Transverse colon (tissue), 4 donors: ENCODE data around the gene DISC1. TPM values are rescaled to one million over a fixed set of nuclear protein-coding genes. Genes with fewer than 3 reads are reported as not detected.
"Not testable (repeated sequence)": the region's sequence is repeated elsewhere in the genome, so short reads cannot be mapped to it uniquely, and the experiment has no call there.

Experiments used
- DNase-seq: peaks from one replicate; pipeline ENCODE4 v3.0.0-alpha.2; 2019
- H3K27ac ChIP-seq, 4 donors: fragments of 200-600 bp; sonication (generic); 2 replicates each; pipeline ENCODE4 v1.5.1; 2016 to 2018; ENCODE audit warnings: inconsistent platforms in 4 of 4
- H3K27me3 ChIP-seq: fragments of 200-600 bp; sonication (generic); 2 replicates; pipeline ENCODE4 v1.5.1; 2017; ENCODE audit warnings: inconsistent platforms
- H3K36me3 ChIP-seq, 4 donors: fragments of 200-600 bp; sonication (generic); 2 replicates each; pipeline ENCODE4 v1.5.1; 2017 to 2019; ENCODE audit warnings: inconsistent platforms in 4 of 4
- H3K4me1 ChIP-seq, 4 donors: fragments of 200-600 bp; sonication (generic); 2 replicates each; pipeline ENCODE4 v1.5.1; 2017 to 2020; ENCODE audit warnings: inconsistent platforms in 4 of 4
- H3K4me3 ChIP-seq, 4 donors: fragments of 200-600 bp; sonication (generic); 1 replicate in 1 of 4; 2 replicates in 3 of 4; pipeline versions ENCODE4 v1.5.1 to v1.6.1; 2017 to 2019; ENCODE audit warnings: inconsistent platforms in 4 of 4
- H3K9me3 ChIP-seq, 2 donors: fragments of 200-600 bp; sonication (generic); 2 replicates each; pipeline ENCODE4 v1.5.1; 2017 to 2019; ENCODE audit warnings: inconsistent platforms in 2 of 2
- CTCF ChIP-seq, 5 experiments: fragments of 200-600 bp in 3 of 5; fragments of 450-650 bp in 2 of 5; sonication (generic) in 3 of 5; IDR thresholded peaks; 1 replicate in 2 of 5; 2 replicates in 3 of 5; pipeline ENCODE4 v1.5.1; 2016 to 2017; ENCODE audit warnings: antibody characterized with exemption in 5 of 5, inconsistent platforms in 3 of 5, mild to moderate bottlenecking in 2 of 5, moderate library complexity in 1 of 5
- EP300 ChIP-seq: sonication (generic); formaldehyde crosslinking; IDR thresholded peaks from one replicate; pipeline ENCODE4 v1.6.1; 2017; ENCODE audit warnings: antibody characterized with exemption, low read depth
- POLR2A ChIP-seq: fragments of 450-650 bp; IDR thresholded peaks from one replicate; pipeline ENCODE4 v1.6.1; 2016; ENCODE audit warnings: antibody characterized with exemption, mild to moderate bottlenecking, moderate library complexity
- POLR2AphosphoS5 ChIP-seq, 3 donors: sonication (generic); formaldehyde crosslinking; IDR thresholded peaks; one replicate each; pipeline ENCODE4 v1.6.1; 2016; ENCODE audit warnings: antibody characterized with exemption in 3 of 3
- WGBS, 2 donors: methylation state at CpG; one replicate each; pipeline ENCODE4 v1.1.5; 2018; ENCODE audit warnings: low coverage in 1 of 2; 5-methylcytosine and 5-hydroxymethylcytosine counted together
- in situ Hi-C, 4 donors: fragments of 200-750 bp; cut with MboI; loops; one replicate each; pipeline versions ENCODE4 v1.15.0 to v1.15.1; 2017; ENCODE audit warnings: low sequenced_read_pairs in 3 of 4, low pct_ligation_motif_present in 1 of 4, low pct_unique_long_range_greater_than_20kb in 1 of 4
- intact Hi-C: fragments of 100-400 bp; cut with DNase I; formaldehyde crosslinking; loops from one replicate; pipeline ENCODE4 v1.15.1; 2023; ENCODE audit warnings: low total_unique reads
- total RNA-seq, 4 donors: library from RNA; depleted of rRNA; stranded (reverse); fragments of >200 nt; gene quantifications; one replicate each; pipeline ENCODE4 v1.1.0, GENCODE V29; 2016

The DISC1 gene
- total RNA-seq, 4 donors from 2014 or later, result 7.8 to 20.3 (median 11.5) TPM

DNA sequence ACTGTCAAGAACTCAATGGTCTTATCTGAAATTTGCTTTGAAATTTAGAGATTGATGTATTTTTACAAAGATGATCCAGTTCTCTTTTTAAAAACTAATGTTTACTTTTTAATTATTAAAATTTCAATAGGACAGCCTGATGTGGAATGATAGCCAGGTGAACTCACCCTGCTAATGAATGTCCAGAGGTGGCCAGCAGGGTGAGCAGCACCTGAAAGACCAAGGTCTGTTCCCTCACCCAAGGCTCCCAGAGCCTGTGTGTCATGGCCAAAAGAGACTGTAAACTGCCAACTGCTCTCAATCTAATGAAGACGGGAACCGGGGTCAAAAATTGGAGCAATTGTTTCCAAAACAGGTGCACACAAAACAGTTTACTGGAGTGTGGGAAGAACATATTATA is 340.4 kb downstream of the DISC1 start:
- TF ChIP-seq POLR2AphosphoS5 (IDR thresholded peaks at IDR 0.05) (no peak), CTCF (IDR thresholded peaks at IDR 0.05) (no peak), EP300 (no peak), POLR2A (no peak)
- Histone ChIP-seq H3K4me1 (no peaks in the 10 kb centered on the region), H3K27ac (no peak overlapping the region), H3K4me3 (no peak overlapping the region), H3K9me3 (no peaks in the 10 kb centered on the region), H3K27me3 (no peaks in the 10 kb centered on the region), H3K36me3 (no peaks in the 10 kb centered on the region)
- 95 to 99% methylated on average over 2 of the region's 2 CpGs for WGBS, 2 donors
- DNase-seq, result no peak
- intact Hi-C loops (no loop called here), in situ Hi-C loops (no loop called here)

GRCh38 chr1:231969076-231969475 is 342.5 kb downstream of the DISC1 start:
- intact Hi-C loops, result no loop called here
- H3K9me3 ChIP-seq, result no peaks in the 10 kb centered on the region
- H3K4me3 ChIP-seq, result no peak overlapping the region
- no peak for DNase-seq
- H3K4me1 ChIP-seq, result no peaks in the 10 kb centered on the region
- TF ChIP-seq POLR2A (no peak), POLR2AphosphoS5 (IDR thresholded peaks at IDR 0.05) (no peak), EP300 (no peak), CTCF (IDR thresholded peaks at IDR 0.05) (no peak)
- no peaks in the 10 kb centered on the region for H3K36me3 ChIP-seq
- WGBS, 2 donors, result 29 to 36% methylated on average over 1 of the region's 1 CpG
- in situ Hi-C loops, result no loop called here
- H3K27me3 ChIP-seq, result no peaks in the 10 kb centered on the region
- no peak overlapping the region for H3K27ac ChIP-seq

- in situ Hi-C loops, DNase-seq, H3K27ac ChIP-seq, H3K4me3 ChIP-seq, H3K9me3 ChIP-seq, H3K4me1 ChIP-seq, H3K36me3 ChIP-seq, intact Hi-C loops, H3K27me3 ChIP-seq: not testable (repeated sequence)
- WGBS, 2 donors, result 88 to 89% methylated on average over 5 of the region's 5 CpGs
These were observed 343.2 kb downstream of the DISC1 start for GRCh38 chr1:231969761-231970160.

DNA sequence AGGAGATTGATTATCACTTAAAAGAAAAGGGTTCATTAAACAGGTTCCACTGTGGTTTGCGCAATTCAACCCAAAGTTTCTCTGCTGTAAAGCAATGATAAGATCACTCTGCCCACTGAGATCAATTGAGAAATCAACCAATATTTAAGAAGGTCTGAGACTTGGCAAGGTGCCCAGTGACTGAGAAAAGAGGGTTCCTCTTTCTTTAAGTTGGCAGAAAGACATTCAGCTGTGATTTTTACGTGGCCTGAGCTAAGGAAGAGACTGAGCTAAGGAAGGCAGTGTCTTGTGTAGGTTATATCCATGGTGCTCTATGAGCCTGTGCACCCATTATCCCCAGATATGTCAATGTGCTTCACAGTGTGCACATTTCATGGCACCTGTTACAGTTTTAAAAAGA is 344.1 kb downstream of the DISC1 start:
- TF ChIP-seq CTCF (IDR thresholded peaks at IDR 0.05) (no peak), EP300 (no peak), POLR2AphosphoS5 (IDR thresholded peaks at IDR 0.05) (no peak), POLR2A (no peak)
- Histone ChIP-seq H3K4me3 (no peak overlapping the region), H3K36me3 (no peaks in the 10 kb centered on the region), H3K27ac (no peak overlapping the region), H3K4me1 (no peaks in the 10 kb centered on the region), H3K9me3 (no peaks in the 10 kb centered on the region), H3K27me3 (no peaks in the 10 kb centered on the region)
- intact Hi-C loops (no loop called here), in situ Hi-C loops (no loop called here)
- no peak for DNase-seq
- WGBS, 2 donors, result 74% methylated on average over 2 of the region's 2 CpGs

DNA sequence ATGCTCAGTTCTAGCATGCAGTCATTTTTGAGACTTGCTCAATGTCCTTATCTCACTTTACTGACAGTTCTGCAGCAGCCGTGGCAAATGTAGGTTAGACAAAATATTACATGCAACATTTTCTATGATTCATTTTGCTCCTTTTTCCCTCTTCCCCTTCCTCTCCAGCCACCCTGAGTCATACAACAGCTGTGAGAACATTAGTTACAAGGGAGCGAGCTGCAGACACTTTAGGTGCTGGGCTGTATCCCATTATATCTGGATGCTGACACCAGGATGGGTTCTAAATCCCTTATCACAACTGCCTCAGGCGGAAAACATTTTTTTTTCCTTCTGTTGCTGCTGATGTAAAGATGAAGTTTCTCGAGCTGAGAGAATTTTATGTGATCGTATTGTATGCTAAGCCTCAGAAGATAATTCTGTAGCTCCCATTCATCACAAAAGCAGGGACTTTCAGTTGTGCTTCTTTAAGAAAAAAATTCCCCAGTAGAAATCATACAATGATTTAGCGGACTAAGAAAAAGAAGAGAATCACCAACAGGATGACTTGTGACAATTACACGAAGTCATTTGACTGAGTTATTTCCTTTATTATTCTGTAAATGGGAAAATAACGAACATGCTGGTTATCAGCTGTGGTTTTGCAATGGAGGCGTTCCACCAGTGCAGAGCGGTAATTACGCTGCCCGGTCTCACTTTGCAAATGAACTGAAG is 345.0 kb downstream of the DISC1 start:
- no peak overlapping the region for H3K27ac ChIP-seq
- DNase-seq, result no peak
- H3K36me3 ChIP-seq, result no peaks in the 10 kb centered on the region
- no peaks in the 10 kb centered on the region for H3K9me3 ChIP-seq
- no peak overlapping the region for H3K4me3 ChIP-seq
- intact Hi-C loops, result no loop called here
- no peaks in the 10 kb centered on the region for H3K4me1 ChIP-seq
- in situ Hi-C loops, result no loop called here
- WGBS, 2 donors, result 75 to 81% methylated on average over 11 to 12 of the region's 12 CpGs
- H3K27me3 ChIP-seq, result no peaks in the 10 kb centered on the region
- no peak for TF ChIP-seq EP300
